AG09319 (cell line): ENCODE results near the gene XYLT2.
"Not testable (repeated sequence)": the region's sequence is repeated elsewhere in the genome, so short reads cannot be mapped to it uniquely, and the experiment has no call there.

Source experiments
- DNase-seq: peaks from one replicate; pipeline ENCODE4 v3.0.0-alpha.2; 2010; ENCODE audit warnings: low read depth; ENCODE audit errors: extremely low read depth
- CTCF ChIP-seq: IDR thresholded peaks from 2 replicates; pipeline ENCODE4 v1.5.1; 2011; ENCODE audit warnings: low read depth, mild to moderate bottlenecking, inconsistent platforms, low read length, moderate library complexity

XYLT2 gene

GRCh38 chr17:50345432-50346312 lies at the start of gene XYLT2:
Gene XYLT2, plus strand, starts transcription at chr17:50346126. Its CDS starts 15 bp downstream, at chr17:50346141.
- no peak for TF ChIP-seq CTCF
- DNase-seq = peak; percentile 43

- TF ChIP-seq CTCF = peak; percentile 95
- DNase-seq = peak; percentile 44
These were observed 48.5 kb upstream of the XYLT2 start for GRCh38 chr17:50297407-50297865.

- DNase-seq = no peak
- no peak for TF ChIP-seq CTCF
These were observed 47.9 kb upstream of the XYLT2 start for GRCh38 chr17:50298018-50298417.

- TF ChIP-seq CTCF = no peak
- DNase-seq = no peak
These were observed 46.1 kb upstream of the XYLT2 start for GRCh38 chr17:50299776-50300175.

- not testable (repeated sequence) for DNase-seq
These were observed 45.1 kb upstream of the XYLT2 start for GRCh38 chr17:50300824-50301223.

GRCh38 chr17:50301891-50302584 lies 43.9 kb upstream of the XYLT2 start:
- DNase-seq = no peak
- no peak for TF ChIP-seq CTCF

GRCh38 chr17:50303051-50303450 lies 42.9 kb upstream of the XYLT2 start:
- no peak for DNase-seq
- TF ChIP-seq CTCF = no peak
